ENCODE measurements around the gene LYPLAL1.

- TF ChIP-seq CTCF (IDR thresholded peaks at IDR 0.05) (no peak), EP300 (IDR thresholded peaks at IDR 0.05; ENCODE audit: low read depth) (no peak), POLR2A (IDR thresholded peaks at IDR 0.05) (no peak)
Observed at GRCh38 chr1:219153723-219154122, 20.0 kb upstream of the LYPLAL1 start.
